Measurements from ENCODE around the gene PRKCD.

The PRKCD gene

GRCh38 chr3:53160660-53161449, at the start of gene PRKCD:
Gene PRKCD, plus strand, starts transcription at chr3:53161209. Its CDS starts 17,214 bp downstream, at chr3:53178423.
- peak; percentile 48 to 88 (median 74) for DNase-seq
- intact Hi-C loops (cut with DNase I): no loop called here

GRCh38 chr3:53111822-53112221, 49.2 kb upstream of the PRKCD start:
- intact Hi-C loops (cut with DNase I): loop anchor here (5.0 kb wide), 1 partner anchor 85 kb away; no protein-coding TSS in a partner anchor
- no peak for DNase-seq

GRCh38 chr3:53113293-53114010, 47.6 kb upstream of the PRKCD start:
- DNase-seq: peak in 12 of 42 donors; percentile 13 to 49 (median 28)
- intact Hi-C loops (cut with DNase I): loop anchor here (5.0 kb wide), 1 partner anchor 84 kb away; no protein-coding TSS in a partner anchor

GRCh38 chr3:53114011-53114400, 47.0 kb upstream of the PRKCD start:
- intact Hi-C loops (cut with DNase I): loop anchor here (5.0 kb wide), 1 partner anchor 83 kb away; no protein-coding TSS in a partner anchor
- DNase-seq: peak; percentile 60 to 95 (median 86)

GRCh38 chr3:53114412-53115074, 46.5 kb upstream of the PRKCD start:
- DNase-seq: no peak
- intact Hi-C loops (cut with DNase I): loop anchor here (5.0 kb wide), 1 partner anchor 83 kb away; no protein-coding TSS in a partner anchor

- no peak for DNase-seq
- intact Hi-C loops (cut with DNase I): no loop called here
These were observed 44.1 kb upstream of the PRKCD start for GRCh38 chr3:53116956-53117355.

- intact Hi-C loops (cut with DNase I): no loop called here
- no peak for DNase-seq
These were observed 40.7 kb upstream of the PRKCD start for GRCh38 chr3:53120336-53120735.

- intact Hi-C loops (cut with DNase I): no loop called here
- DNase-seq: no peak
These were observed 38.6 kb upstream of the PRKCD start for GRCh38 chr3:53122255-53122932.

GRCh38 chr3:53122933-53123305, 38.1 kb upstream of the PRKCD start:
- DNase-seq: no peak
- intact Hi-C loops (cut with DNase I): no loop called here

GRCh38 chr3:53123510-53123909, 37.5 kb upstream of the PRKCD start:
- intact Hi-C loops (cut with DNase I): no loop called here
- DNase-seq: no peak

GRCh38 chr3:53123953-53124352, 37.1 kb upstream of the PRKCD start:
- DNase-seq: no peak
- intact Hi-C loops (cut with DNase I): no loop called here

- intact Hi-C loops (cut with DNase I): no loop called here
- DNase-seq: no peak
These were observed 34.4 kb upstream of the PRKCD start for GRCh38 chr3:53126601-53127000.

- intact Hi-C loops (cut with DNase I): no loop called here
- DNase-seq: no peak
These were observed 31.7 kb upstream of the PRKCD start for GRCh38 chr3:53129344-53129743.

- intact Hi-C loops (cut with DNase I): loop anchor here (5.0 kb wide), 1 partner anchor 67 kb away; no protein-coding TSS in a partner anchor
These were observed 30.6 kb upstream of the PRKCD start, which contains the start of gene RFT1 for GRCh38 chr3:53130179-53131061. Gene RFT1, minus strand, starts transcription at chr3:53130435. Its CDS starts 35 bp downstream, at chr3:53130400.

GRCh38 chr3:53131096-53131495, 29.9 kb upstream of the PRKCD start:
- DNase-seq: peak in 1 of 42 donors; percentile 17
- intact Hi-C loops (cut with DNase I): loop anchor here (5.0 kb wide), 1 partner anchor 66 kb away; no protein-coding TSS in a partner anchor

More at GRCh38 chr3:53130179-53131061, 30.6 kb upstream of the PRKCD start, which contains the start of gene RFT1:
- peak; percentile 93 to 99 (median 97) for DNase-seq

- no peak for DNase-seq
- intact Hi-C loops (cut with DNase I): loop anchor here (5.0 kb wide), 1 partner anchor 65 kb away; no protein-coding TSS in a partner anchor
These were observed 28.7 kb upstream of the PRKCD start for GRCh38 chr3:53132347-53132746.

- peak in 41 of 42 donors; percentile 33 to 81 (median 60) for DNase-seq
- intact Hi-C loops (cut with DNase I): loop anchor here (5.0 kb wide), 1 partner anchor 63 kb away; no protein-coding TSS in a partner anchor
These were observed 26.3 kb upstream of the PRKCD start for GRCh38 chr3:53134631-53135232.
